ENCODE data around the gene LELP1. TPM values are rescaled to one million over a fixed set of nuclear protein-coding genes. Genes with fewer than 3 reads are reported as not detected.

The LELP1 gene
- polyA plus RNA-seq, 1 of the 3 experiments (the other 2 are of a cell fraction), result not detected

DNA sequence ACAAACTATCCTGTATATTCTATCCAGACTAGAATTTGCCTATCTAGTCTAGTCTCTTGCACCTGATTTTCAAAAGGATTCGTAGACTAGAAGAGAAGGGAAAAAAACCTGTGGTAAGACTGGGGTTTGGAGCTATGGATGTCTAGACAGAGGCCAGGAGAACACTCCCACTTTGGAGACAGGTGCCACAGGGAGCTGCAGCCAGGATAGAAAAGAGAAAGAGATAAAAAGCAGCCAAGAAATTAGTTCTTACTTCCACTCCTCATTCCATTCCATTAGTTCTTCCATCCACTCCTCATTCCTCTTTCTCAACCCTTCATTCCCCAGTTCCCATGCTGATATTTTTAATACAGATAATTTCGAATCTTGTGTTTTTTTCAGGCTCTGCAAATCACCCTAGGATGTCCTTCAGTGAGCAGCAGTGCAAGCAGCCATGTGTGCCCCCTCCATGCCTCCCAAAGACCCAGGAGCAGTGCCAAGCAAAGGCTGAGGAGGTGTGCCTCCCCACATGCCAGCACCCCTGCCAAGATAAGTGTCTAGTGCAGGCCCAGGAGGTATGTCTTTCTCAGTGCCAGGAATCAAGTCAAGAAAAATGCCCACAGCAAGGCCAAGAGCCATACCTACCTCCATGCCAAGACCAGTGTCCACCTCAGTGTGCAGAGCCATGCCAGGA is 14.7 kb downstream of the LELP1 start:
- POLR2A ChIA-PET, result no interaction called here
- Histone ChIP-seq H3K9me2 (no peaks in the 10 kb centered on the region), H3K79me2 (ENCODE audit: insufficient read depth) (no peaks in the 10 kb centered on the region), H3K4me2 (no peak overlapping the region), H3K27ac (ENCODE audit: low read depth in 2 of 2, low read length in 1 of 2) (no peak overlapping the region), H3K4me1 (ENCODE audit: control insufficient read depth in 1 of 2, insufficient read depth in 2 of 2, low read depth in 1 of 2, low read length in 1 of 2) (no peaks in the 10 kb centered on the region), H2AFZ (ENCODE audit: low read depth) (no peak overlapping the region), H3K4me3 (ENCODE audit: low read depth in 2 of 2, low read length in 1 of 2) (no peak overlapping the region), H3F3A (replicated peaks; ENCODE audit: insufficient read depth) (no peaks in the 10 kb centered on the region), H3K27me3 (ENCODE audit: insufficient read depth) (peaks cover 13% of the 10 kb centered on the region; the same call in 1 of the 2 replicates), H3K9me3 (no peaks in the 10 kb centered on the region), H3K9ac (no peak overlapping the region), H4K20me1 (ENCODE audit: insufficient read depth) (no peaks in the 10 kb centered on the region), H3K36me3 (replicated peaks in 1 of 2; ENCODE audit: control insufficient read depth in 1 of 2, insufficient read depth in 2 of 2, low read length in 1 of 2) (no peaks in the 10 kb centered on the region)
- 0% methylated on average over 2 of the region's 2 CpGs for WGBS (ENCODE audit: low lambda C conversion rate)
- CTCF ChIA-PET, result interaction anchor here (1.1 to 1.2 kb wide), 2 partner anchors 9 to 11 kb away, joined by 3 read pairs; no protein-coding TSS in a partner anchor
- TF ChIP-seq SIN3A (IDR thresholded peaks at IDR 0.05; ENCODE audit: borderline replicate concordance, low read depth, low read length) (no peak), JUND (IDR thresholded peaks at IDR 0.05) (no peak)
- DNase-seq, result no peak

GRCh38 chr1:153220606-153221303 is 17.5 kb downstream of the LELP1 start:
- Histone ChIP-seq H3F3A (replicated peaks; ENCODE audit: insufficient read depth) (no peaks in the 10 kb centered on the region), H3K79me2 (ENCODE audit: insufficient read depth) (no peaks in the 10 kb centered on the region), H3K36me3 (replicated peaks in 1 of 2; ENCODE audit: control insufficient read depth in 1 of 2, insufficient read depth in 2 of 2, low read length in 1 of 2) (no peaks in the 10 kb centered on the region), H3K27me3 (ENCODE audit: insufficient read depth) (peaks cover 25% of the 10 kb centered on the region; the same call in 1 of the 2 replicates), H3K9me2 (no peaks in the 10 kb centered on the region), H3K9ac (no peak overlapping the region), H3K27ac (ENCODE audit: low read depth in 2 of 2, low read length in 1 of 2) (no peak overlapping the region), H4K20me1 (ENCODE audit: insufficient read depth) (no peaks in the 10 kb centered on the region), H2AFZ (ENCODE audit: low read depth) (no peak overlapping the region), H3K4me2 (no peak overlapping the region), H3K9me3 (no peaks in the 10 kb centered on the region), H3K4me3 (ENCODE audit: low read depth in 2 of 2, low read length in 1 of 2) (no peak overlapping the region), H3K4me1 (ENCODE audit: control insufficient read depth in 1 of 2, insufficient read depth in 2 of 2, low read depth in 1 of 2, low read length in 1 of 2) (no peaks in the 10 kb centered on the region; a peak in 1 of 4 replicates)
- 4% methylated on average over 6 of the region's 6 CpGs for whole genome bisulfite sequencing (ENCODE audit: low lambda C conversion rate)
- no peak for TF ChIP-seq RFX5 (IDR thresholded peaks at IDR 0.05; ENCODE audit: low read length)
- TF ChIP-seq, protein P1, sequence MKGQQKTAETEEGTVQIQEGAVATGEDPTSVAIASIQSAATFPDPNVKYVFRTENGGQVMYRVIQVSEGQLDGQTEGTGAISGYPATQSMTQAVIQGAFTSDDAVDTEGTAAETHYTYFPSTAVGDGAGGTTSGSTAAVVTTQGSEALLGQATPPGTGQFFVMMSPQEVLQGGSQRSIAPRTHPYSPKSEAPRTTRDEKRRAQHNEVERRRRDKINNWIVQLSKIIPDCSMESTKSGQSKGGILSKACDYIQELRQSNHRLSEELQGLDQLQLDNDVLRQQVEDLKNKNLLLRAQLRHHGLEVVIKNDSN (IDR thresholded peaks at IDR 0.05; ENCODE audit: borderline replicate concordance, low read depth), result no peak
- TF ChIP-seq POLR2AphosphoS5 (IDR thresholded peaks at IDR 0.05; ENCODE audit: low read depth, low read length), result no peak
- TF ChIP-seq FOXM1 (IDR thresholded peaks at IDR 0.05; ENCODE audit: low read depth), result no peak
- no peak for TF ChIP-seq MXI1 (IDR thresholded peaks at IDR 0.05; ENCODE audit: low read depth, low read length)
- TF ChIP-seq, protein P2, sequence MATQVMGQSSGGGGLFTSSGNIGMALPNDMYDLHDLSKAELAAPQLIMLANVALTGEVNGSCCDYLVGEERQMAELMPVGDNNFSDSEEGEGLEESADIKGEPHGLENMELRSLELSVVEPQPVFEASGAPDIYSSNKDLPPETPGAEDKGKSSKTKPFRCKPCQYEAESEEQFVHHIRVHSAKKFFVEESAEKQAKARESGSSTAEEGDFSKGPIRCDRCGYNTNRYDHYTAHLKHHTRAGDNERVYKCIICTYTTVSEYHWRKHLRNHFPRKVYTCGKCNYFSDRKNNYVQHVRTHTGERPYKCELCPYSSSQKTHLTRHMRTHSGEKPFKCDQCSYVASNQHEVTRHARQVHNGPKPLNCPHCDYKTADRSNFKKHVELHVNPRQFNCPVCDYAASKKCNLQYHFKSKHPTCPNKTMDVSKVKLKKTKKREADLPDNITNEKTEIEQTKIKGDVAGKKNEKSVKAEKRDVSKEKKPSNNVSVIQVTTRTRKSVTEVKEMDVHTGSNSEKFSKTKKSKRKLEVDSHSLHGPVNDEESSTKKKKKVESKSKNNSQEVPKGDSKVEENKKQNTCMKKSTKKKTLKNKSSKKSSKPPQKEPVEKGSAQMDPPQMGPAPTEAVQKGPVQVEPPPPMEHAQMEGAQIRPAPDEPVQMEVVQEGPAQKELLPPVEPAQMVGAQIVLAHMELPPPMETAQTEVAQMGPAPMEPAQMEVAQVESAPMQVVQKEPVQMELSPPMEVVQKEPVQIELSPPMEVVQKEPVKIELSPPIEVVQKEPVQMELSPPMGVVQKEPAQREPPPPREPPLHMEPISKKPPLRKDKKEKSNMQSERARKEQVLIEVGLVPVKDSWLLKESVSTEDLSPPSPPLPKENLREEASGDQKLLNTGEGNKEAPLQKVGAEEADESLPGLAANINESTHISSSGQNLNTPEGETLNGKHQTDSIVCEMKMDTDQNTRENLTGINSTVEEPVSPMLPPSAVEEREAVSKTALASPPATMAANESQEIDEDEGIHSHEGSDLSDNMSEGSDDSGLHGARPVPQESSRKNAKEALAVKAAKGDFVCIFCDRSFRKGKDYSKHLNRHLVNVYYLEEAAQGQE (IDR thresholded peaks at IDR 0.05; ENCODE audit: low read depth, low read length), result no peak
- TF ChIP-seq MEF2A (IDR thresholded peaks at IDR 0.05; ENCODE audit: borderline replicate concordance, low read depth), result no peak
- TF ChIP-seq SMC3 (IDR thresholded peaks at IDR 0.05; ENCODE audit: low read depth, low read length), result no peak
- TF ChIP-seq JUND (IDR thresholded peaks at IDR 0.05), result no peak
- TF ChIP-seq CHD2 (IDR thresholded peaks at IDR 0.05; ENCODE audit: low read length, partially characterized antibody), result no peak
- TF ChIP-seq FOXJ3 (CRISPR knock-in tag; IDR thresholded peaks at IDR 0.05), result no peak
- no peak for TF ChIP-seq PBX3 (IDR thresholded peaks at IDR 0.05)
- TF ChIP-seq TAF1 (IDR thresholded peaks at IDR 0.05; ENCODE audit: borderline replicate concordance, low read depth, low read length), result no peak
- no peak for TF ChIP-seq CTCF (IDR thresholded peaks at IDR 0.05)
- TF ChIP-seq FOSL2 (IDR thresholded peaks at IDR 0.05; ENCODE audit: borderline replicate concordance, low read depth), result no peak
- no peak for TF ChIP-seq YY1 (IDR thresholded peaks at IDR 0.05; ENCODE audit: low read depth)
- ChIA-PET POLR2A (no interaction called here), CTCF (interaction anchor here (0.9 to 4.3 kb wide), 8 partner anchors 8 to 566 kb away, joined by 3 to 21 read pairs (median 4); no protein-coding TSS in a partner anchor)
- DNase-seq, result no peak

Measured in SK-N-SH (cell line).